KOPT-K1 (cell line): ENCODE measurements around the gene CRAMP1.

Source experiments
- H3K27ac ChIP-seq: fragments of 200-600 bp; sonication (generic); 2 replicates; pipeline ENCODE4 v1.5.1; 2016; ENCODE audit warnings: antibody characterized with exemption, mild to moderate bottlenecking, low read depth, low read length; ENCODE audit not compliant: poor library complexity, severe bottlenecking
- H3K36me3 ChIP-seq: fragments of 200-600 bp; sonication (generic); 2 replicates; pipeline ENCODE4 v1.5.1; 2017; ENCODE audit warnings: antibody characterized with exemption, mild to moderate bottlenecking, low read length, moderate library complexity; ENCODE audit not compliant: insufficient read depth
- H3K9me3 ChIP-seq: fragments of 200-600 bp; sonication (generic); 2 replicates; pipeline ENCODE4 v1.5.1; 2017; ENCODE audit warnings: antibody characterized with exemption, low read length, mild to moderate bottlenecking; ENCODE audit not compliant: insufficient read depth, poor library complexity, severe bottlenecking

Gene CRAMP1, protein sequence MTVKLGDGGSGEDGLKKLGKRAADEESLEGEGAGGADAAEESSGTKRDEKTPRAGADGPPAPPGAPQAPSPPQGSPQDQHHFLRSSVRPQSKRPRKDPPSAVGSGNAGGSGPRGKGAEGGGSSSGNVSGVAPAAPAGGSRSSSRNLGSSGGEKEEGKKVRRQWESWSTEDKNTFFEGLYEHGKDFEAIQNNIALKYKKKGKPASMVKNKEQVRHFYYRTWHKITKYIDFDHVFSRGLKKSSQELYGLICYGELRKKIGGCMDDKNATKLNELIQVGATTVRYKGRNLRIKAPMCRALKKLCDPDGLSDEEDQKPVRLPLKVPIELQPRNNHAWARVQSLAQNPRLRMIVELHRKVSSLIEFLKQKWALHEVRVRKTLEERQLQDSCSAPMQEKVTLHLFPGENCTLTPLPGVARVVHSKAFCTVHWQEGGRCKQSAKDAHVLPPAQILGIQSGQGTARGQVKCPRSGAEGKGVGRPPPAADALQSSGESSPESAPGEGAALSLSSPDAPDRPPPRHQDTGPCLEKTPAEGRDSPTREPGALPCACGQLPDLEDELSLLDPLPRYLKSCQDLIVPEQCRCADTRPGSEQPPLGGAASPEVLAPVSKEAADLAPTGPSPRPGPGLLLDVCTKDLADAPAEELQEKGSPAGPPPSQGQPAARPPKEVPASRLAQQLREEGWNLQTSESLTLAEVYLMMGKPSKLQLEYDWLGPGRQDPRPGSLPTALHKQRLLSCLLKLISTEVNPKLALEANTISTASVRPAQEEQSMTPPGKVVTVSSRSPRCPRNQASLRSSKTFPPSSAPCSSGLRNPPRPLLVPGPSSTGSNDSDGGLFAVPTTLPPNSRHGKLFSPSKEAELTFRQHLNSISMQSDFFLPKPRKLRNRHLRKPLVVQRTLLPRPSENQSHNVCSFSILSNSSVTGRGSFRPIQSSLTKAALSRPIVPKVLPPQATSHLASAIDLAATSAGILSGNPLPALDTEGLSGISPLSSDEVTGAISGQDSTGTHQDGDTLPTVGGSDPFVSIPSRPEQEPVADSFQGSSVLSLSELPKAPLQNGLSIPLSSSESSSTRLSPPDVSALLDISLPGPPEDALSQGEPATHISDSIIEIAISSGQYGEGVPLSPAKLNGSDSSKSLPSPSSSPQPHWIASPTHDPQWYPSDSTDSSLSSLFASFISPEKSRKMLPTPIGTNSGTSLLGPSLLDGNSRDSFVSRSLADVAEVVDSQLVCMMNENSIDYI (N-terminal part only)

DNA sequence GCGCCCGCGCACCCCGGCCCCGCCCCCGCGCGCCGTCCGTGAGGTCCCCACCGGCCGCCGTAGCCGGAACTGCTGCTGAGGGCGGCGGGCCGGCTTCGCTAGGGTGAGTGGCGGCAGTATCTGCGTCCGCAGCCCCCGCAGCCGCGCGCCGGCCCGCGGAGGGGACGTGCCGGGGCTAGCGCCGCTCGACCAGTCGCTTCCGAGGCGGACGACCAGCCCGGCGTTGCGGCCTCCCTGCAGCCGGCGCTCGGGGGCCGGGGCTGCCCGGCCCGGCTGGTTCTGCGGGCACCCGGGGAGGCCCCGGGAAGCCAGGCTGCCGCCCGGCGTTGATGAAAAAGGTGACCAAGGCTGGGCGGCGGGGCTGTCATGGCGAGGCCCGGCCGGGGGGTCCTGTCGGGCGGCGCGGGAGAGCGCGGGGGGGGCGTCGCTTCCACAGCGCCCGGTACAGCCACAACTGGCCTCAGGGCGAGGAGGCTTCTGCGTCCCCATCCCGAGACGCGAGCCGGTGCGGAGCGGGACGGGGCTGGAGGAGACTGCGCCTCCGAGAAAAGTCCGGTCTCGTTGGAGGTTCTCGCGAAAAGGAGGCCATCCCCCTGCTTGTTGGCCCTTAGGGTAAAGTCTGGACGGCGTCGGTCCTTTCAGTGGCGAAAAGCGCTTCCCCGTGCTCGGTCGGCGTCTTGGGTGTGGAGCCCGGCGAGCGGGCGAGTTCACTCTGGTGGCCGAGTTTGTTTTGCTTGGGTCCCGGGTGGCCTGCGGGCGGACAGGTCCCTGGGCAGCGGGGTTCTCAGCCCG lies at the start of gene CRAMP1:
Gene CRAMP1, plus strand, starts transcription at position 41 of the 792 bp plus-strand sequence. CDS start 2,280 bp downstream, outside the sequence.
- Histone ChIP-seq H3K36me3 (peaks cover 17% of the 10 kb centered on the region), H3K27ac (peak within 1 kb of the TSS; percentile 61), H3K9me3 (no peaks in the 10 kb centered on the region)

DNA sequence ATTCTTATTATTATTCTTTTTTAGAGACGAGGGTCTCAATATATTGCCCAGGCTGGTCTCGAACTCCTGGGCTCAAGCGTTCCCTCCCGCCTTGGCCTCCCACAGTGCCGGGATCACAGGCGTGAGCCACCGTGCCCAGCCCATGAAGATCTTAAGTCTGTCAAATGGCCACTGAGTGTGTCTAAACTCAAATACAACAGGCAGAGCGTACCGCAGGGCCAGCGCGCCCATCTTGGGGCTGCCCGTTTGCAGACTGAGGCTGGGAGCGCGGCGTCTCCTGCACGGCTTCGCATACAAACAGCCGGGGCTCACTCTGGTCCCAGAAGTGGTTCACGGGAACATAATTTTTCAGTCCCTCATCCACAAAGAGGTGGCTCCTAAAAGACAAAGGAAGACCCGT lies 48.4 kb upstream of the CRAMP1 start:
- Histone ChIP-seq H3K36me3 (peaks cover 11% of the 10 kb centered on the region; the same call in 1 of the 2 replicates), H3K9me3 (no peaks in the 10 kb centered on the region), H3K27ac (no peak overlapping the region)

DNA sequence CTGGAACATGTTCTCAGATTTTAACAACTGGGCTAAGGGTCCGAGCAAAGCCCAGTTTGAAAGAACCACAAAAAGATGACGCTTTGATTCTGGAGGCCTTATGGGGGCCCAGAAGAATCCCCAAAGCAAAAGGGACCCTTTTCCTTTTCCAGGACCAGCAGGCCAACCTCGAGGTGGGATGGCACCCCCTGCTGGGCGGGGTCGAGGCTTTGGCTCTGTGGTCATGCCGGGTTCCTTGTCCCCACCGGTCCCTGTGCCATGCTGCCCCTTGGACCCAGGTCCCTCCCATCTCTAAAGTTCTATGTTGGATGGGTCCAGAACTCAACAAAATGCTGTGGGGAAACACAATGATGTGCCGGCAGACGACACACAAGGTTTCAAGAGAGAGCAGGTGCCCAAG lies 47.8 kb upstream of the CRAMP1 start:
- H3K36me3 ChIP-seq, result peaks cover 7% of the 10 kb centered on the region; the same call in 1 of the 2 replicates
- no peak overlapping the region for H3K27ac ChIP-seq

DNA sequence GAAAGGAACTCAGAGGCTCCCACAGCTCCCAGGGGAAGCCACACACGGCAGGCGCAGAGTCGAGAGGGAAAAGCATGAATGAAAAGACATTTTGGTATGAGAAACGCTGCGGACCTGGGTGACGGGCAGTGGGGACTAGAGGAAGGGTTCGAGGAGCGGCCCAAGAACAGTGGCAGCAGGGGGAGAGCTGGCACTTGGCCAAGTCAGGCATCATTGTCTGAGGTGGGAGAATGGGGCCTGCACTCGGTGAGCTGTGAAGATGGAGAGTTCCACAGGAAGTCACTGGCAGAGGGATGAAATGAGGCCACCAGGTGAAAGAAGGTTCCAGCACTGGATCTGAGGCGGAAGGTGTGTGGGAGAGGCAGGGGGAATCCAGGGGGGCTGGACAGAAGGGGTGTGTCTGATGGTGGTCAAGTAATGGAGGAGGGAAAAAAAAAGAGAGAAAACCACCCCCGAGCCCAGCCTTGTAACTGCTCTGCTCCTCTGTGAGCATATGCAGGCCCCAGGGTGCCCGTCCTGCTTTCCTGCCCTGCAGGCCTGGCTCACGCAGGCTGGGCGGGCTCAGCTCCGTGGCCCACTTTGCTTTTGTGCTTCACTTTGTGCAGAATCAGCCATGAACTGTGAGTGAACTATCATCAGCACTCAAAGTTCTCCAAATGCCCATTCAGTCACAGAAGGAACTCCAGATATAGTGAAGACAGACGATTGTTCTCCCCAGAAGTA lies 46.9 kb upstream of the CRAMP1 start:
- Histone ChIP-seq H3K36me3 (peaks cover 7% of the 10 kb centered on the region; the same call in 1 of the 2 replicates), H3K27ac (no peak overlapping the region), H3K9me3 (no peaks in the 10 kb centered on the region)

More for the DNA sequence above, 47.8 kb upstream of the CRAMP1 start:
- no peaks in the 10 kb centered on the region for H3K9me3 ChIP-seq

DNA sequence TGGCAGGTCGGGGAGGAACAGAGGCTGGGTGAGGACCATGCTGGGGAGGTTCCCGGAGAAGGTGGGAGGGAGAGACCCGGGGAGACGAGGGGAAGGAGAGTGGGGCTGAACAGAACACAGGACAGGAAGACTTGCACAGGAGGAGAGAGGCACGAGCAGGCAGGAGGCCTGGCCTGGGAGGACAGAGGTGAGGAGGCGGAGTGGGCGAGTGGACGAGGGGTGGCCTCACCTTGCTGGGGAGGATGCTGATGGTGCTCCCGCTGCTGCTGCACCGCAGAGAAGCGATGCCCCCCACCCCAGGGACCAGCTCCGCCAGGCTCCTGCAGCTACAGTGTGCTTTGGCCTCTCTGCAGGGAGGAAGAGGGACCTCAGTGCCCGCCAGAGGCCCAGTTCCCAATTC lies 44.2 kb upstream of the CRAMP1 start:
- H3K9me3 ChIP-seq, result no peaks in the 10 kb centered on the region
- H3K27ac ChIP-seq, result no peak overlapping the region
- H3K36me3 ChIP-seq, result no peaks in the 10 kb centered on the region

DNA sequence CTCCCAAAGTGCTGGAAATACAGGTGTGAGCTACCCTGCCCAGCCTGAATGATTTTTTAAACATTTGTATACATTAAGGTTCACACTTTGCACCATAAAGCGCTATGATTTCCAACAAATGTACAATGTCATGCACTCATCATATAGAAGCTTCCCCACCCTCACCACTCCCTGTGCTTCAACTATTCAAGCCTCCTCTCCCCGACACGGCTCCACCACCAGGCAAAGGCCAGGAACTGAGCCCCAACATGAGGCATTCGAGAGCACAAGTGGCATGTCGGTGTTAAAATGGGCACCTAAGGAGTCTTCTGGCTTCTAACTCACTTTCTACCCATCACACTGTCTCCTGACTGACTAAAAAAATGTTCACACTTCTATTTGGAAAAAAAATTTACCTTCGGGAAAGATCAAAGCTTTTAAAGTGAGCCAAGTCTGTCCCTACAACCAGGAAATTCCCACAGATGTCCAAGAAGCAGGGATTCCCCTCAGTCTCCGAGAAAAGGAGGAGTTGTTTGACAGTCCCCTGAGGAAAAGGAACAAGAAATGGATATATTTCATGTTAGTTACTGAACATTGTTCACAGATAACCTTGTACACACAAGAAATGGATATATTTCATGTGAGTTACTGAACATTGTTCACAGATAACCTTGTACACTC lies 41.0 kb upstream of the CRAMP1 start:
- H3K9me3 ChIP-seq, result no peaks in the 10 kb centered on the region
- H3K36me3 ChIP-seq, result no peaks in the 10 kb centered on the region
- no peak overlapping the region for H3K27ac ChIP-seq

DNA sequence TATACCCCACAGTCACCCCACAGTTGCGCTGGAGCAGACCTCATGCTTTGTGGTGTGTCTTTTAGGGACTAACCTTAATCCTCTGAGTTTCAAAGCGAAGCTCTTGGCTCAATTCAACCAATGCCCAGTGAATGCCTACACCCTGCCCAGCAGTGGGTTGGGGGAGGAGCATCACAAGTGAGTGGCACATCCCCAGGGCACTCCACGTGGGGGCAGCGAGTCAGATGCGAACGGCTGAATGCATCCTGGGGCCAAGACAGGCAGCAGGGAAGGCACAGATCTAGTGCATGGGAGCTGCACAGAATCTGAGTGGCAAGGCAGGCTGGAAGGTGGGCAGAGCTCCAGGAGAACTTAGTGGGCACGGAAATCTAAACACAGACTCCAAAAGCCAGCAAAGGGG lies 39.5 kb upstream of the CRAMP1 start:
- Histone ChIP-seq H3K36me3 (no peaks in the 10 kb centered on the region), H3K27ac (no peak overlapping the region), H3K9me3 (no peaks in the 10 kb centered on the region)

DNA sequence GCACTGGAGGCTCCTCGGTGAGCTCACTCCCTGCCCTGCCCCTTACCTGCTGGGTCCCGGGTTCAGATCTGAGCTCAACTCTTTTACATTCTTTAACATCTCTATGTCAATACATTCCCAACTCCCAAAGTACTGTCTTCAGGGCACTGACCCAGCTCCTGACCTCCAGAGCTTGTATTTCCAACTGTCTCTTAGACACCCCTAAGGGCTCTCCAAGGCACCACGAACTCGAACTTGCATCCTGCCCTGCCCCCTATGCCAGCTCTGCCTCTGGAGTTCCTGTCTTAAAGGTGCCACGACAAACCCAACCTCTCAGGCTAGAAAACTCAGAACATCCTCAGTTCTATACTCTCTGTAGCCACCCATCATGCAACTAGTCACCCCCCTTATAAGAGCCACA lies 38.9 kb upstream of the CRAMP1 start:
- Histone ChIP-seq H3K36me3 (no peaks in the 10 kb centered on the region), H3K9me3 (no peaks in the 10 kb centered on the region), H3K27ac (no peak overlapping the region)

DNA sequence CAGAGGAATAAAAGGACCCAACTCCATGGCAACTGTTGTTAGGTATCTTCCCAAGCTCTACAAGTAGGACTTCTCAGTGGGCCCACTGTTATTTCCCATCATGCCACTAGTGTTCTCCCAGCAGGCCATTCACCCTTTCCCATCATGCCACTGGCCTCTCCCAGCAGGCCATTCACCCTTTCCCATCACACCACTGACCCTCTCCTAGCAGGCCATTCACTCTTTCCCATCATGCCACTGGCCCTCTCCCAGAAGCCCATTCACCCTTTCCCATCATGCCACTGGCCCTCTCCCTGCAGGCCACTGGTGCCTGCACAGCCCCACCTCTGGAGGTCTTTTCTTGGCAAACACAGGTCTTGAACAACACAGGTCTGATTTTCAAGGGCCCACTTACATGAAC lies 36.6 kb upstream of the CRAMP1 start:
- H3K9me3 ChIP-seq, result no peaks in the 10 kb centered on the region
- no peaks in the 10 kb centered on the region for H3K36me3 ChIP-seq
- no peak overlapping the region for H3K27ac ChIP-seq

DNA sequence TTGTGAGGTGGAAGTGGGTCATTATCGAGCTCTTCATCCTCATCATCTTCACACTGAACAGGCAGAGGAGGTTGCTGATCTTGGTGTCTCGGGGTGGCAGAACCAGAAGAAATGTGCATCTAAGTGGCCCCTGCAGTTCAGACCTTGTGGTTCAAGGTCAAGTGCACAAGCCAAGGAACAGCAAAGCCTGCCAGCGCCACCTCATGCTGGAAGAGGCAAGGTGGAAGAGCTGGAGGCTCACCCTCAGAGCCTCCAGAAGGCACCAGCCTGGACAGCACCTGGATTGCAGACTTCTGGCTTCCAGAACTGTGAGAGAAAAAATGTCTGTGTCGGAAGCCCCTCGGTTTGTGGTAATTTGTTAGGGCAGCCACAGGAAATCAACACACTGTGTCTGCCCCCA lies 32.9 kb upstream of the CRAMP1 start:
- H3K27ac ChIP-seq, result no peak overlapping the region
- peaks cover 8% of the 10 kb centered on the region; the same call in 1 of the 2 replicates for H3K36me3 ChIP-seq
- no peaks in the 10 kb centered on the region for H3K9me3 ChIP-seq

DNA sequence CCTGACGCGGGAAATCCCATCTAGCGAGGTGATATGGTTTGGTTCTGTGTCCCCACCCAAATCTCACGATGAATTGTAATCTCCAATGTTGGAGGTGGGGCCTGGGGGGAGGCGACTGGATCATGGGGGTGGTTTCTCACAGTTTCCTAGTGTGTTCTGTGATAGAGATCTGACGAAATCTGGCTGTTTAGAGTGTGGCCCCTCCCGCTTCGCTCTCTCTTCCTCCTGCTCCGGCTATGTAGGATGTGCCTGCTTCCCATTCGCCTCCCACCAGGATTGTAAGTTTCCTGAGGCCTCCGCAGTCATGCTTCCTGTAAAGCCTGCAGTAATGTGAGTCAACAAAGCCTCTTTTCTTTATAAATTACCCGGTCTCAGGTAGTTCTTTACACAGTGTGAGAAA lies 31.9 kb upstream of the CRAMP1 start:
- H3K9me3 ChIP-seq, result no peaks in the 10 kb centered on the region
- H3K36me3 ChIP-seq, result peaks cover 12% of the 10 kb centered on the region; the same call in 1 of the 2 replicates
- H3K27ac ChIP-seq, result no peak overlapping the region

DNA sequence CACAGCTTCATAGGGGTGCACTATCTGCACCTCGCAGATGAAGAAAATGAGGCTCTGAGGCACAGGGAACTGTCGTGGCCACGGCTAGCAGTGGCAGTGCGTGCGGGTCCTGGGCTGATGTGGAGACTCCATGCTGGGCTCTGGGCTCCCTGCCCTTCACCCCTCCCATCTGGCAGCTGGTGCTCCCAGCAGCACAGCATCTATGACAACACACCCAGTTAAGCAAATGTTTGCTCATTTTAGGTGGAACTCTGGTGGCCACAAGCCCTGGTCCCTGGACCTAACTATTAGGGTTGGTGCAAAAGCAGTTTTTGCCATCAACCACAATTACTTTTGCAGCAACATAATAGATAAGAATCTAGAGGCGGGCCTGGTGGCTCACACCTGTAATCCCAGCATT lies 31.2 kb upstream of the CRAMP1 start:
- Histone ChIP-seq H3K36me3 (peaks cover 12% of the 10 kb centered on the region; the same call in 1 of the 2 replicates), H3K9me3 (no peaks in the 10 kb centered on the region), H3K27ac (no peak overlapping the region)

DNA sequence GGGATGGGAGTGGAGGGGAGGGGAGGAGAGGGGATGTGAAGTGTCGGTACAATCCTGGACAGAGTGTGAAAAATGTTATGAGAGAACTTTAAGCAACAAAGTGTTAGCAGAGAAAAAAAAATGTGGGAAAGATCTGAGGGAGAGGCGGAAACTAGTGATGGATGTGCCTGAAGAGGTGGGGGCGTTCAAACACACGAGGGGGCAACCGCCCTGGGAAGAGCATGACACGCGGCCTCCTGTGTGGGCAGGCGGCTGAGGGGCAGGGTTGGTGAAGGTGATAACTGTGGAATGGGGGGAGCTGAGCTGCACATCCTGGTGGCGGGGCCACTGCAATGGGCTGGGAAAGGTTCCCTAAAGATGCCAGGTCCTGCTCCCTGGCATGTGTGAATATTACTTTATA lies 30.4 kb upstream of the CRAMP1 start:
- Histone ChIP-seq H3K27ac (no peak overlapping the region), H3K9me3 (no peaks in the 10 kb centered on the region), H3K36me3 (peaks cover 12% of the 10 kb centered on the region; the same call in 1 of the 2 replicates)
